Measurements from ENCODE around the gene CXCR5.

CXCR5 gene

GRCh38 chr11:118898400-118899295 lies 15.0 kb downstream of the CXCR5 start:
- no peak for DNase-seq (ENCODE audit: low spot score)

GRCh38 chr11:118899296-118899688 lies 15.6 kb downstream of the CXCR5 start:
- no peak for DNase-seq (ENCODE audit: low spot score)

- no peak for DNase-seq (ENCODE audit: low spot score)
These were observed 16.1 kb downstream of the CXCR5 start for GRCh38 chr11:118899706-118900360.

GRCh38 chr11:118900535-118901384 lies 17.1 kb downstream of the CXCR5 start:
- no peak for DNase-seq (ENCODE audit: low spot score)

GRCh38 chr11:118901494-118902335 lies 18.0 kb downstream of the CXCR5 start:
- DNase-seq (ENCODE audit: low spot score) = no peak

GRCh38 chr11:118902336-118903203 lies 18.9 kb downstream of the CXCR5 start:
- no peak for DNase-seq (ENCODE audit: low spot score)

- no peak for DNase-seq (ENCODE audit: low spot score)
These were observed 19.7 kb downstream of the CXCR5 start for GRCh38 chr11:118903204-118904015.

- peak; percentile 89 for DNase-seq (ENCODE audit: low spot score)
These were observed 23.7 kb downstream of the CXCR5 start for GRCh38 chr11:118907051-118908042.

- DNase-seq (ENCODE audit: low spot score) = no peak
These were observed 24.6 kb downstream of the CXCR5 start for GRCh38 chr11:118908264-118908663.

GRCh38 chr11:118908901-118909618 lies 25.4 kb downstream of the CXCR5 start:
- DNase-seq (ENCODE audit: low spot score) = no peak

GRCh38 chr11:118909619-118910308 lies 26.1 kb downstream of the CXCR5 start:
- no peak for DNase-seq (ENCODE audit: low spot score)

- no peak for DNase-seq (ENCODE audit: low spot score)
These were observed 26.8 kb downstream of the CXCR5 start for GRCh38 chr11:118910309-118911112.

GRCh38 chr11:118911113-118911879 lies 27.6 kb downstream of the CXCR5 start:
- DNase-seq (ENCODE audit: low spot score) = no peak

- DNase-seq (ENCODE audit: low spot score) = no peak
These were observed 28.4 kb downstream of the CXCR5 start for GRCh38 chr11:118911880-118912741.

All from NAMALWA (cell line).